Esophagus mucosa (tissue), 1 donor: ENCODE data around the gene DISC1. TPM values are rescaled to one million over a fixed set of nuclear protein-coding genes. Genes with fewer than 3 reads are reported as not detected.
"Not testable (repeated sequence)": the region's sequence is repeated elsewhere in the genome, so short reads cannot be mapped to it uniquely, and the experiment has no call there.

Experiments
- ATAC-seq: fragments of 200-7000 bp; cut with Tn5 transposase; one replicate; pipeline ENCODE4 v1.9.1; 2020
- total RNA-seq: library from RNA; stranded (reverse); gene quantifications from one replicate; pipeline ENCODE4 v1.2.4, GENCODE V29; 2023
- donor health status: DM: yes; HTN: yes; CAD: no.

Gene DISC1
- total RNA-seq, 1 donor from 2014 or later, result 2.4 TPM

- ATAC-seq, result no peak
Observed at GRCh38 chr1:231966983-231967382, 340.4 kb downstream of the DISC1 start.

GRCh38 chr1:231969076-231969475 lies 342.5 kb downstream of the DISC1 start:
- ATAC-seq, result no peak

- ATAC-seq, result not testable (repeated sequence)
Observed at GRCh38 chr1:231969761-231970160, 343.2 kb downstream of the DISC1 start.

GRCh38 chr1:231970684-231971083 lies 344.1 kb downstream of the DISC1 start:
- ATAC-seq, result no peak

- peak; percentile 37 for ATAC-seq
Observed at GRCh38 chr1:231971397-231972110, 345.0 kb downstream of the DISC1 start.

GRCh38 chr1:231972111-231972445 lies 345.5 kb downstream of the DISC1 start:
- ATAC-seq, result no peak

- no peak for ATAC-seq
Observed at GRCh38 chr1:231973830-231974229, 347.2 kb downstream of the DISC1 start.

GRCh38 chr1:231976231-231976630 lies 349.6 kb downstream of the DISC1 start:
- ATAC-seq, result no peak

GRCh38 chr1:231981675-231982074 lies 355.1 kb downstream of the DISC1 start:
- no peak for ATAC-seq

GRCh38 chr1:231982871-231983587 lies 356.4 kb downstream of the DISC1 start:
- ATAC-seq, result no peak

GRCh38 chr1:231983588-231984193 lies 357.1 kb downstream of the DISC1 start:
- ATAC-seq, result no peak

- no peak for ATAC-seq
Observed at GRCh38 chr1:231985296-231986023, 358.9 kb downstream of the DISC1 start.

GRCh38 chr1:231986631-231987336 lies 360.2 kb downstream of the DISC1 start:
- no peak for ATAC-seq

- ATAC-seq, result peak; percentile 38
Observed at GRCh38 chr1:231990388-231990787, 363.8 kb downstream of the DISC1 start.

GRCh38 chr1:231991231-231991630 lies 364.6 kb downstream of the DISC1 start:
- ATAC-seq, result no peak

GRCh38 chr1:231993968-231994455 lies 367.4 kb downstream of the DISC1 start:
- ATAC-seq, result peak; percentile 77

GRCh38 chr1:231998791-231999190 lies 372.2 kb downstream of the DISC1 start:
- ATAC-seq, result no peak

GRCh38 chr1:232005300-232005699 lies 378.7 kb downstream of the DISC1 start:
- no peak for ATAC-seq

- ATAC-seq, result no peak
Observed at GRCh38 chr1:232009741-232010140, 383.2 kb downstream of the DISC1 start.

- ATAC-seq, result no peak
Observed at GRCh38 chr1:232011961-232012360, 385.4 kb downstream of the DISC1 start.

GRCh38 chr1:232012773-232013386 lies 386.3 kb downstream of the DISC1 start:
- peak; percentile 34 for ATAC-seq

- ATAC-seq, result no peak
Observed at GRCh38 chr1:232014941-232015340, 388.4 kb downstream of the DISC1 start.
